ENCODE data around the gene TMC2. TPM values are rescaled to one million over a fixed set of nuclear protein-coding genes. Genes with fewer than 3 reads are reported as not detected.

Gene TMC2
- total RNA-seq, 1 donor from 2014 or later, result not detected

DNA sequence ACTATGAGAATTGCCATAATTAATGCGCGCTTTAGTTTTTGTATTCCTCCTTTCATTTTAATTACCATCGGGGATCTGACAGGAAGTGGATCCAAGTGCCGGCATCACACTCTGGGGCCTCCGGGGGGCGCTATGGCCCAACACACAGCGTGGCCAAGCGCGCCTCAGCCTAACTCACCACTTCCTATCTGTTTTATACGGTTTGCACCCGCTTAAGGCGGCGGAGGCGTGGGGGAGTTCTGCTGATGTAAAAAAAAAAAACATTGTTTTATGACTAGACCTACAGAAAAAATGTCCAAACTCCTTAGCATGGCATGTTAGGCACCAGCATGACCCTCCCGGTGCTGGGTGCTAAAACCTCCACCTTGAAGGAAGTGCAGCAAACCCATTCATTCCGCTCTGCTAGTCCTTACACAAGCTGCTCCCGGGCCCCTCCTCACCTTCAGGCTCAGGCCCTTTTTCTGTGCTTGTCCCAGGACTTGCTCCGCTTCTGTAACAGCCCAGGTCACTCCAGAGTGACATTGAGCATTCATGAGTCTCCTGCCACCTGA is 151.7 kb downstream of the TMC2 start:
- peak; percentile 53 for DNase-seq (ENCODE audit: low read depth, low spot score)
- peaks cover 25% of the 10 kb centered on the region for H3K4me1 Mint-ChIP-seq

DNA sequence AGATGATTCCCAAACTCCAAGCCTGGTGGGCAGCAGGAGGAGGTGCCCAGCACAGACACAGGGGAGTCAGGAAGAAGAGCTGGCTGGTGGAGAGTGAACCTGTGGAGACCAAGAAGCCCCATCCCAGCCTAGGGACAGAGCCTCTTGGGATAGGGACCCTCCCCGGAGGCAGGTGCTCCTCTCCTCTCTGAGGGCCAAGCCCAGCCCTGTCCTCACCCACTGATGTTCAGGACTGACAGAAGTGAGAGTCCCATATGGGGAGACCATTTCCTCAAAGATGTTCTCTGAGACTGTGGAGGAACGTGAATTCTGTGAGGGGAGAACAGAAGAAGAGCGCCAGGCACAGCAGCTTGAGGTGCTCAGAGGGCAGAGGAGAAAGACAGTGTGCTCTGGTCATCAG is 153.8 kb downstream of the TMC2 start:
- peaks cover 32% of the 10 kb centered on the region for H3K4me1 Mint-ChIP-seq
- H3K36me3 Mint-ChIP-seq (ENCODE audit: low read depth), result peaks cover 5% of the 10 kb centered on the region
- no peak for DNase-seq (ENCODE audit: low read depth, low spot score)
- H3K27me3 Mint-ChIP-seq (ENCODE audit: low read depth), result peaks cover 82% of the 10 kb centered on the region
- TF ChIP-seq, protein P1, sequence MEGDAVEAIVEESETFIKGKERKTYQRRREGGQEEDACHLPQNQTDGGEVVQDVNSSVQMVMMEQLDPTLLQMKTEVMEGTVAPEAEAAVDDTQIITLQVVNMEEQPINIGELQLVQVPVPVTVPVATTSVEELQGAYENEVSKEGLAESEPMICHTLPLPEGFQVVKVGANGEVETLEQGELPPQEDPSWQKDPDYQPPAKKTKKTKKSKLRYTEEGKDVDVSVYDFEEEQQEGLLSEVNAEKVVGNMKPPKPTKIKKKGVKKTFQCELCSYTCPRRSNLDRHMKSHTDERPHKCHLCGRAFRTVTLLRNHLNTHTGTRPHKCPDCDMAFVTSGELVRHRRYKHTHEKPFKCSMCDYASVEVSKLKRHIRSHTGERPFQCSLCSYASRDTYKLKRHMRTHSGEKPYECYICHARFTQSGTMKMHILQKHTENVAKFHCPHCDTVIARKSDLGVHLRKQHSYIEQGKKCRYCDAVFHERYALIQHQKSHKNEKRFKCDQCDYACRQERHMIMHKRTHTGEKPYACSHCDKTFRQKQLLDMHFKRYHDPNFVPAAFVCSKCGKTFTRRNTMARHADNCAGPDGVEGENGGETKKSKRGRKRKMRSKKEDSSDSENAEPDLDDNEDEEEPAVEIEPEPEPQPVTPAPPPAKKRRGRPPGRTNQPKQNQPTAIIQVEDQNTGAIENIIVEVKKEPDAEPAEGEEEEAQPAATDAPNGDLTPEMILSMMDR (conservative IDR thresholded peaks at IDR 0.05), result no peak
- H3K27ac Mint-ChIP-seq (ENCODE audit: unreplicated experiment), result no peak overlapping the region
- H3K4me3 Mint-ChIP-seq, result peak overlapping the region; percentile 67
- no peaks in the 10 kb centered on the region for H3K9me3 Mint-ChIP-seq

More for the DNA sequence above, 151.7 kb downstream of the TMC2 start:
- peaks cover 87% of the 10 kb centered on the region for H3K27me3 Mint-ChIP-seq (ENCODE audit: low read depth)
- peaks cover 2% of the 10 kb centered on the region for H3K36me3 Mint-ChIP-seq (ENCODE audit: low read depth)
- TF ChIP-seq, protein P1 (conservative IDR thresholded peaks at IDR 0.05), result peak; percentile 72
- no peaks in the 10 kb centered on the region for H3K9me3 Mint-ChIP-seq
- no peak overlapping the region for H3K27ac Mint-ChIP-seq (ENCODE audit: unreplicated experiment)
- peak overlapping the region; percentile 42 for H3K4me3 Mint-ChIP-seq

DNA sequence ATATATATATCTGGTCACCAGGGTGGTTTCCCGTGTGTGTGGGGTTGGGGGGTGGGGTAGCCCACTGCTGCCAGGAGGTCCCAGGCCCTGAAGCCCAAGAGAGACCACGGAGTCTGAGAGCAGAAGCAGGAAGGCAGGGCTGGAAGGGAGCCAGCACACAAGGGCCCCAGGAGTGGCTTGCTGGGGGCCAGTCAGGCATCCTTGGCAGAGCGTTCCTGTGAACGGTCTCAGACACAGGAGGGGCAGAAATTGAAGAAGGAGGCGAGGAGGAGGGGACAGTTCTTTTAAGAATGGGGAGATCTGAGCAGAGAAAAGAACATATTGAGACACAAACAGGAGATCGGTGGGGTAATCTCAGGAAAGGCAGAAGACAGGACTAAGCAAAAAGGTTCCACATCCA is 154.3 kb downstream of the TMC2 start:
- Mint-ChIP-seq H3K27me3 (ENCODE audit: low read depth) (peaks cover 82% of the 10 kb centered on the region), H3K9me3 (no peaks in the 10 kb centered on the region), H3K4me3 (peak overlapping the region; percentile 89)

DNA sequence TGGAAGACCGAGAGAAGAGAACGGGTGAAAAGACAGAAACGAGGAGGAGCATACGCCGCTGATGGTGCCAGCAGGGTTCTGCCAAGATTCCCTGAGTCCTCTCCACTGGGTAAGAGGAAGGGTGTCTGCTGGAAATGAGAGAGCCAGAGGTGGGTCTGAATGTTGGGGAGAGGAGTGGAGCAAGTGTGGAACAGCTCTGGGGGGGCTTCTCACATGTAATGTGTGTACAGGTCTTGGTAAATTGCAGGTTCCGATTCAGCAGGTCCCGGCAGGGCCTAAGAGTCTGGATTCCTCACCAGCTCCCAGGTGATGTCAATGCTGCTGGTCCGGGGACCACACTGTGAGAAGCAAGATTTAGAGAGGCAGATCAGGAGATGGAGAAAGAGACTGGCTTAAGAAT is 154.8 kb downstream of the TMC2 start:
- Mint-ChIP-seq H3K4me3 (peak overlapping the region; percentile 89), H3K27me3 (ENCODE audit: low read depth) (peaks cover 82% of the 10 kb centered on the region), H3K27ac (ENCODE audit: unreplicated experiment) (no peak overlapping the region), H3K36me3 (ENCODE audit: low read depth) (peaks cover 5% of the 10 kb centered on the region), H3K4me1 (peaks cover 32% of the 10 kb centered on the region), H3K9me3 (no peaks in the 10 kb centered on the region)
- no peak for DNase-seq (ENCODE audit: low read depth, low spot score)
- TF ChIP-seq, protein P1 (conservative IDR thresholded peaks at IDR 0.05), result no peak

More for the DNA sequence above, 154.3 kb downstream of the TMC2 start:
- Mint-ChIP-seq H3K4me1 (peaks cover 32% of the 10 kb centered on the region), H3K27ac (ENCODE audit: unreplicated experiment) (no peak overlapping the region), H3K36me3 (ENCODE audit: low read depth) (peaks cover 5% of the 10 kb centered on the region)
- TF ChIP-seq, protein P1 (conservative IDR thresholded peaks at IDR 0.05), result no peak
- DNase-seq (ENCODE audit: low read depth, low spot score), result no peak

Small RNAs within 50 kb of the gene (microRNA-seq; reads per million reads assigned to microRNA genes)
- 127 reads per million, percentile 62 among the genes with 10 or more reads in this experiment for gene MIR1292

Other genes with a start within 250 kb of the TMC2 start
- 0.23 and 0.43 TPM in 2 replicates for gene TGM3, start 240.6 kb upstream of the TMC2 start, total RNA-seq
- not detected in 2 replicates for gene TGM6, start 155.7 kb upstream of the TMC2 start, total RNA-seq
- gene SNRPB, start 65.8 kb upstream of the TMC2 start, total RNA-seq, result 385 and 391 TPM in 2 replicates
- 9.1 and 12.8 TPM in 2 replicates for gene ZNF343, start 27.7 kb upstream of the TMC2 start, total RNA-seq
- gene NOP56, start 116.1 kb downstream of the TMC2 start, total RNA-seq, result 517 and 547 TPM in 2 replicates
- gene IDH3B, start 127.6 kb downstream of the TMC2 start, total RNA-seq, result 100 and 102 TPM in 2 replicates
- 23.2 and 24.6 TPM in 2 replicates for gene EBF4, start 156.2 kb downstream of the TMC2 start, total RNA-seq

Data from neural crest cell (in vitro differentiated cells).